KOPT-K1 (cell line): ENCODE measurements around the gene ZNF346.
"Not testable (repeated sequence)": the region's sequence is repeated elsewhere in the genome, so short reads cannot be mapped to it uniquely, and the experiment has no call there.

Source experiments
- H3K27ac ChIP-seq: fragments of 200-600 bp; sonication (generic); 2 replicates; pipeline ENCODE4 v1.5.1; 2016; ENCODE audit warnings: antibody characterized with exemption, mild to moderate bottlenecking, low read depth, low read length; ENCODE audit not compliant: poor library complexity, severe bottlenecking
- H3K36me3 ChIP-seq: fragments of 200-600 bp; sonication (generic); 2 replicates; pipeline ENCODE4 v1.5.1; 2017; ENCODE audit warnings: antibody characterized with exemption, mild to moderate bottlenecking, low read length, moderate library complexity; ENCODE audit not compliant: insufficient read depth
- H3K9me3 ChIP-seq: fragments of 200-600 bp; sonication (generic); 2 replicates; pipeline ENCODE4 v1.5.1; 2017; ENCODE audit warnings: antibody characterized with exemption, low read length, mild to moderate bottlenecking; ENCODE audit not compliant: insufficient read depth, poor library complexity, severe bottlenecking

Gene ZNF346

DNA sequence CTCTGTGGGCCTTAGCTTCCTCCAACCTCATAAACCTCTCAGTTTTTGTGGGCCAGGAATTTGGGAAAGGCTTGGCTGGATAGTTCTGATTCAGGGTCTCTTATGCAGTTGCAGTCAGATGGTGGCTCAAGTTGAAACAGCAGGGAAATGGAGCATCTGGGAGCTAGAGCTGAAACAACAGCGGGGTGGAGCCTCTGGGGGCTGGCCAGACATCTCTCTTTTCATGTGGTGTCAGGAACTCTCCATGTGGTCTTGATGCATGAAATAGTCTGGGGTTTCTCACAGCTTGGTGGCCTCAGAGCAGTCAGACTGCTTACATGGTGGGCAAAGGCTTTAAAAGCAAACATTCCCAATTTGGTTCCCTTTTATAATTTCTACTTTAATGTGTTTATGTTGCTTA is 13.5 kb downstream of the ZNF346 start:
- H3K9me3 ChIP-seq: no peaks in the 10 kb centered on the region
- peaks cover 87% of the 10 kb centered on the region for H3K36me3 ChIP-seq
- H3K27ac ChIP-seq: no peak overlapping the region

DNA sequence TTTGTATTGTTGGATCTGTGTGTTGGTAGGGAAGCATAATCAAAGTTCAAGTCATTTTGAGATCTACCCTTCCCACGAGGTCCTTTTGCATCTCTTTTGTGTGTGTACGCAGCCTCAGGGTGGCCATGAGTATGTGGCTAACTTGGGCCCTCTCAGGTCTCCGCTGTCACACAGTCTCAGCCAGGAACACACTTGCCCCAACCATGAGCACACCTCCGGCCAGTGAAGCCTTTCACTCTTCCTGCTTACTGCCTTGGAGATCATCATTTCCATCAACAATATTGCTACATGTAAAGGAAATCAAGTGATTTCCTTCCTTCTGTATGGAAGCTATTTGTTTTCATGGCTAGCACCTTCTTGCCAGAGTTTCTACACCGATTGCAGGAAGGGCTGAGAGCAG is 13.9 kb downstream of the ZNF346 start:
- Histone ChIP-seq H3K9me3 (no peaks in the 10 kb centered on the region), H3K36me3 (peaks cover 87% of the 10 kb centered on the region)

DNA sequence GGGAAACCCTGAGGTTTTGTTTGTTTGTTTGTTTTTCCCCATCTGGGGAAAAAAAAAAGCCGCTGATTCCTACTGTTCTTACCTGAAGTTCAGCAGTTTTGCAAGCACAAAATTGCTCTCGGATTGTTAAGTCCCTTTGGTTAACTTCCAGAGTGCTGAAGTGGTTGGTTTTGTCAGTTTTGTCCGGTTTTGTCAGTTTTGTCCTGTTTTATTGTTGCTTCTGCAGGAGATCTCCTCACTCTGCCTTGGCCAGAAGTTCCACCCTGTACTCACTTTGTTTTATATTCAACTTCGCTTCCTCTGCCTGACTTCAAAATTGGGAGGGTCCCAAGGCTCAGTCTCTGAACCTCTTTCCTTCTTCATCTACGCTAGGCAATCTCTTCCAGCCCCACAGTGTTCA is 14.4 kb downstream of the ZNF346 start:
- no peak overlapping the region for H3K27ac ChIP-seq
- H3K9me3 ChIP-seq: no peaks in the 10 kb centered on the region
- H3K36me3 ChIP-seq: peaks cover 87% of the 10 kb centered on the region

More for the DNA sequence above, 13.9 kb downstream of the ZNF346 start:
- no peak overlapping the region for H3K27ac ChIP-seq

DNA sequence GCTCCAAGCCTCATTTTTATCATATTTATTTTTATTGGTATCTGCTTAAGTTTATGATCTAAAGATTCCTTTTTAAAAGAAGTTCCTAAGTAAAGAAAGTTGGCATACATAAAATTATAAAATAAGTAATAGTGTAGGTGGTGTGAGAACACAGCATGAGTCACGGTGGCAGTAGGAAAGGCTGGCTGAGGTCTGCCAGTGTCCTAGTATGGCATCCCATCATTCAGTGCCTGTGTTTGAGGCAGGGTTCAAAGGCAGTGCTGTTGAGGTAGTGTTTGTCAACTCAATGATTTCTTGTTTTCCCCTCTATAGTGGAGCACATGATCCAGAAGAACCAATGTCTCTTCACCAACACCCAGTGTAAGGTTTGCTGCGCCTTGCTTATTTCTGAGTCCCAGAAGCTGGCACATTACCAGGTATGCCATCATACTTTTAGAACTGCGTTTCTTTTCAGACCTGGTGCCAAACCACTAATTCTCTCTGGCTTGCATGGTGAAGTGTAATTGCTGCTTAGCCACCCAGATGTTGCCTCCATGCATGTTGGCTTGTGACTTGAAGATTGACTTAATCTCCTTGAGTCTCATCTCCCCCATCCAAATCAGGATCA is 18.4 kb downstream of the ZNF346 start:
- H3K9me3 ChIP-seq: no peaks in the 10 kb centered on the region
- H3K36me3 ChIP-seq: peaks cover 95% of the 10 kb centered on the region
- no peak overlapping the region for H3K27ac ChIP-seq

DNA sequence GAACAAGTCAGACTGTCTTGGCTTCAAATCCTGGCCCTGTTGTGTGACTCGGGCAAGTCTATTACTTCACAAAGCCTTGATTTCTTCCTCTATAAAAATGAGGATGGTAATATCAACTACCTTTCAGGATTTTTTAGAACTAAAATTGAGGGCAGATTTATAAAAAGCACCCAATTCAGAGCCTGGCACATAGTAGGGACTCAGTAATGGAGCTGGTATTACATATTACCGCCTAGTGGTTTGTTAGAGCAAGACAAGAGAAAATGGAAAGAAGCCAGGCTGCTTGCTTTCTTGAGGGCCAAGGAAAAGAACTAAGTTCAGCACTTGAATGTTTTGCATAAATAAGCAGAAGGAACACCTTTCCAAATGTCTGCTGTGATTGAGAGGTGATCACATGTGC is 19.4 kb downstream of the ZNF346 start:
- no peak overlapping the region for H3K27ac ChIP-seq
- peaks cover 99% of the 10 kb centered on the region for H3K36me3 ChIP-seq
- H3K9me3 ChIP-seq: no peaks in the 10 kb centered on the region

DNA sequence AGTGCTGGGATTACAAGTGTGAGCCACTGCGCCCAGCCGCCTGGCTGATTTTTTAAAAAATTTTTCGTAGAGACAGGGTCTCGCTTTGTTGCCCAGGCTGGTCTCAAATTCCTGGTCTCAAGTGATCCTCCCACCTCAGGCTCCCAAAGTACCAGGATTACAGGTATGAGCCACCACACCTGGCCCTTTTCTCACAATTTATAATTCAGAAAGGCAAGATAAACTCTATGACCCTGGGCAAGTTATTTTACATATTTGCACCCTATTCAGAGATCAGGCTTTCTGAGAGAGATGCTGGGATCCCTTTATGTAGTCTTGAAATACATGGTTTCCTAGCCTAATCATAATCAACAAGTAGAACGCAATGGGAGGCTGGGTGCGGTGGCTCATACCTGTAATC is 20.6 kb downstream of the ZNF346 start:
- Histone ChIP-seq H3K9me3 (no peaks in the 10 kb centered on the region), H3K27ac (no peak overlapping the region), H3K36me3 (peaks cover 99% of the 10 kb centered on the region)

DNA sequence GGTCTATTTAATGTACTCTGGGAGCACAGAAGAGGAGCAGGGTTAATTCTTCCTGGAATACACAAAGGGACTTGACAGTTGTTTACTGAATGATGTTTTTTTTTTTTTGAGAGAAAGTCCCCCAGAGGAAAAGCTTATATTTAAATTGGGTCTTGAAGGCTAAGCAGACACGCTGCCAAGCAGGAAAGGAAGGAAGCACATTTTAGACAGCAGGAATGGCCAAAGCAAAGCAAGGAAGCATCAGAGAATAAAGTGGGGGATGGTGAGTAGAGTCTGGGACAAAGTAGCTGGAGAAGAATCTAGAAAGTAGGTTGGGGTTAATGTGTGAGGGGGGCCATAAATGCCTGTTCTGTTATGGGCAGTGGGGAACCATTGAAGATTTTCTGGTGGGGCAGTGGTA is 21.5 kb downstream of the ZNF346 start:
- H3K27ac ChIP-seq: no peak overlapping the region
- H3K36me3 ChIP-seq: peaks cover 99% of the 10 kb centered on the region
- H3K9me3 ChIP-seq: no peaks in the 10 kb centered on the region

DNA sequence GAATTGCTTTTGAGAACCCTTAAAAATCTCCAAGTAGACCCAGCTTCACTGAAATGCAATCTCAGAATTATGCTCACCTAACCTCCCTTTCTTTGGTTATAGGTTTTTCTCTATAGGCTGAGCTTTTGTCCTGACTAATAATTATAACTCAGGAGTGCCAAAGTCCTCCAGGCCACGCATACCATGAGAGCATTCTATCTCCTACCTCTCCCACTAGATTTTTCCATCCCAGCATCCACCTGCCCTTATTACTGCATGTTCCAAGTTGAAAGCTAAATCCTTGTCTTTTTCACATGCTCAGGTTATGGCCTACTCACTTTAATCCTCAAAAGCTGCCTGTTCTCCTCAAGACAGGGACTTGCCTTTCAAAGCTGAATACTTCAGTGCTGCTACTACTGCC is 22.1 kb downstream of the ZNF346 start:
- no peak overlapping the region for H3K27ac ChIP-seq
- H3K9me3 ChIP-seq: no peaks in the 10 kb centered on the region
- H3K36me3 ChIP-seq: peaks cover 99% of the 10 kb centered on the region

DNA sequence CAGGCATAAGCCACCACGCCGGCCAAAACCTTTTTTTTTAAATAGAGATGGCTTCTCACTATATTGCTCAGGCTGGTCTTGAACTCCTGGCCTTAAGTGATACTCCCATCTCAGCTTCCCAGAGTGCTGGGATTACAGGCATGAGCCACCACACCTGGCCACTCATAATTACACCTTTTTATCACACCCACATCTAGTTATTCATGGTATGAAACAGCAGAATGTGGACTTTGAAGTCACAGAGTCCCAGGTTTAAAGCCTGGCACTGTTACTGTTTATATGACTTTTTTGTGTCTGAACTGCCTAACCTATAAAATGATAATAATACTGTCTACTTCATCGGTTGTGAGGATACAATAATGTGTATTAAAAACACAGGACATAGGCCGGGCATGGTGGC is 23.1 kb downstream of the ZNF346 start:
- Histone ChIP-seq H3K36me3 (peaks cover 100% of the 10 kb centered on the region), H3K9me3 (no peaks in the 10 kb centered on the region), H3K27ac (no peak overlapping the region)

DNA sequence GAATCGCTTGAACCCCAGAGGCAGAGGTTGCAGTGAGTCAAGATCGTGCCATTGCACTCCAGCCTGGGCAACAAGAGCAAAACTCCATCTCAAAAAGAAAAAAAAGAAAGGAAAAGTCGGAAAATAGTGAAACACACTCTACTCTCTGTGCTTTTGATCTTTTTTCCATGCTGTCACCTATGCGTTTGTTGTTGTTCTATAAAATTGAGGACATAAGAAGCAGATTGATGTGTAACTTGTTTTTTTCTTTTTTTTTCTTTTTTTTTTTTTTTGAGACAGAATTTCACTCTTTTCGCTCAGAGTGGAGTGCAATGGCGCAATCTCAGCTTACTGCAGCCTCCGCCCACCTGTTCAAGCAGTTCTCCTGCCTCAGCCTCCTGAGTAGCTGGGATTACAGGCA is 26.0 kb downstream of the ZNF346 start:
- H3K9me3 ChIP-seq, H3K27ac ChIP-seq: not testable (repeated sequence)
- H3K36me3 ChIP-seq: peaks cover 100% of the 10 kb centered on the region

DNA sequence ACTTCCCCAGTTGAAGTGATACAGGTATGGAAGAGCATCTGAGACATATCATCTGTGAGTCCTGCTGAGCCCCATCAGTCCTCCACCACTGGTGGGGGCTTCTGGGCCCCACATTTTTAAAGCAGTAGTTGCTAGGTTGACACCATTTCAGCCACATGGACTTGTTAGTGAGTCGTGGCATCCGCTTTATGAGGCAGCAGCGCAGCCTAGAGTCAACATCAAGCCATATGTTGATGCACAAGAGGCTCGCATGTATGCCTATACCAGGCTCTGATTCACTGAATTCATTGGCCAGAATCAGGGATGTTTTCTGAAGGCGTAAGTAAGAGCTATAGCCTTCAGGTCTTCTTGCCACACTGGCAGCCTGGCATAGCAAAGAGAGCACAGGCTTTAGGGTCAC is 26.8 kb downstream of the ZNF346 start:
- no peaks in the 10 kb centered on the region for H3K9me3 ChIP-seq
- H3K27ac ChIP-seq: no peak overlapping the region
- peaks cover 99% of the 10 kb centered on the region for H3K36me3 ChIP-seq

DNA sequence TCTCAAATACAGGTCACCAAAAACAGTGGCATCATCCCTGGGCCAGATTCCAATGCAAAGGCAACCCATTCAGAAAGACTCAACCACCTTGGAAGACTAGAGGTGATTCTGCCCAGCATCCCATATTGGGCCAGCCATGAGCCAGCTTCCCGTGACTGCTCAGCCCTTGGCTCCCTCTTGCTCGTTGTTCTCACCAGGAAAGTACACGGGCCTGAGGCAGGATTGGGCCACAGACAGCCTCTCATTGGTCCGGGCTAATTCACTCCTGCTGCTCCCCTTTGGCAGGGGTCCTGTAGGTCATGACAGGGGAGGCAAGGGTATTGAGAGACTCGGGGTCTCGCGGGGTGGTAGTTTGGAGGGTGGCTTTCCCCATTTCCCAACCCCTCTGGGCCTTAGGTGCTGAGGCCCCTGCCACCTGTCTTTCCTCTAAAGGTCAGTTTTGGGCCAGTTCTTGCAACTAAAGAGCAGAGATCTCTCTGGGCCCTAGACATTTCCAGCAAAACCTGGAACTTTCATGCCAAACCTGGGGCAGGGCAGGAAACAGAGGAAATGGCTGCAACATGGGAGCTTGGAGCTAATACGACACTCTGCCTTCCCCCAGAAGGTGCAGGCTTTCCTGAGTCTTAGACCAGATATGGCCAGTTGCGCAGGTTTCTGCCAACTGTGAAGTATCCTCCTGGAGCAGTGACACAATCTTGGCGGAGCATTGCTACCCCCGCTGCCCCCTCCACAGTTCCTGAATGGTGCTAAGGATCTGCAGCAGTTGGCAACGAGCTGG is 42.2 kb downstream of the ZNF346 start:
- H3K36me3 ChIP-seq: peaks cover 78% of the 10 kb centered on the region
- no peaks in the 10 kb centered on the region for H3K9me3 ChIP-seq
- H3K27ac ChIP-seq: no peak overlapping the region

DNA sequence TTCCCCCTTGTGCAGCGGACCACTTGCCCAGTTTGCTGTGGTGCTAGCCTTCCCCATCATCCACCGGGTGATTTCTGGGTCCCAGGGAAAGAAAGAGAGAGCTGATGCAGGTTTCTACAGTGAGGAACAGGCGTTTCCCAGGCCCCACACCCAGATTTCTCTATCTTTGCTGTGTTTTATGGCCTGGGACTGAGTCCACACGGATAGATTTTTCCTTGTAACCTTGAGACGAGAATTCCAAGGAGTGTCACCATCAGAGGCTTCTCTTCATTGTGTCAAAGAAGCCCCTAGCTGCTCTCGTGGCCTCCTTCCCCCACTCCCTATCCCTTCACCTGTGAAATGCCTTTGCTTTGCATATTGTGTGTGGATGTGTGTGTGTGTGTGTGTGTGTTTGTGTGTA is 43.0 kb downstream of the ZNF346 start:
- H3K27ac ChIP-seq: no peak overlapping the region
- peaks cover 70% of the 10 kb centered on the region for H3K36me3 ChIP-seq
- no peaks in the 10 kb centered on the region for H3K9me3 ChIP-seq

DNA sequence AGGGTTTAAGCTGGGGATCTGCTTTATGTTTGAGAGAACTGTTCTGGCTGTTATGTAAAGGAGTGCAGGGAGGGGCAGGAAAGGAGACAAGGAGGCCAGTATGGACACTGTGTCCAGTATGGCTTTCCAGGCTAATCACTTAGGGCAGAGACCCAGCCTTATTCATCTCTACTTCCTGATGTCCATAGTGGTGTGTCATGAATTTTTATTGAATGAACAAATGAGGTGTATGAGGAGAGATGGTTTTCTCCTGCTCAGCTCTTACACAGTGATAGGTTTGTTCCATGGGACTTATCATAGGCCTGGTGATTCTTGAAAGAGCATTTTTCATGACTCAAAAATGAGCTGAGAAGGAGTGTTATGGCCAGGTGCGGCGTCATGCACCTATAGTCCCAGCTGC is 43.7 kb downstream of the ZNF346 start:
- peaks cover 69% of the 10 kb centered on the region for H3K36me3 ChIP-seq
- no peaks in the 10 kb centered on the region for H3K9me3 ChIP-seq
- H3K27ac ChIP-seq: no peak overlapping the region

DNA sequence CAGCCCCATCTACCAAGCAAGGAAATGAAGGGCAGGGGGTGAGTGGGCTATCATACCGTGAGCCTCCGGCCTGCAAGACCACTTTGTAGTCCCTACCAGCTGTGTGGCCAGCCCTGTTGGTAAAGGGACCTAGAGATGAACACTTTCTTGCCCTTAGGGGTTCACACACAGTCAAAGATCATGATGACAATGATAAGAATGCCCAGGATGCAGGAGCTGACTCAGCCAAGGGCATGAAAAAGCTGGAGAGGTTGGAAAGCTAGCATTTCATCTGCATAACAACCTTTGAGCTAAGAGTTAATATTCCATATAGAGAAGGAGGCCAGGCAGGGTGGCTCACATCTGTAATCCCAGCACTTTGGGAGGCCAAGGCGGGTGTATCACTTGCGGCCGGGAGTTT is 45.0 kb downstream of the ZNF346 start:
- peaks cover 61% of the 10 kb centered on the region for H3K36me3 ChIP-seq
- H3K27ac ChIP-seq: no peak overlapping the region
- H3K9me3 ChIP-seq: no peaks in the 10 kb centered on the region
